Ovary (tissue), 9 donors: Measurements from ENCODE around the gene CDK5RAP2. TPM values are rescaled to one million over a fixed set of nuclear protein-coding genes. Genes with fewer than 3 reads are reported as not detected.

ENCODE experiments used
- DNase-seq, 5 donors: peaks; one replicate each; pipeline ENCODE4 v3.0.0-alpha.2; 2019 to 2020
- H3K27ac ChIP-seq, 2 donors: fragments of 200-600 bp; one replicate each; pipeline versions ENCODE4 v1.5.1 to v1.8.0; 2019 to 2022
- H3K27me3 ChIP-seq: fragments of 200-600 bp; one replicate; pipeline ENCODE4 v1.8.0; 2022
- H3K36me3 ChIP-seq: fragments of 200-600 bp; sonication (generic); one replicate; pipeline ENCODE4 v1.5.1; 2019
- H3K4me1 ChIP-seq: one replicate; pipeline ENCODE4 v1.8.1; 2013; ENCODE audit warnings: mild to moderate bottlenecking, moderate library complexity; ENCODE audit not compliant: insufficient read depth
- H3K4me3 ChIP-seq: fragments of 200-600 bp; sonication (generic); one replicate; pipeline ENCODE4 v1.5.1; 2017
- H3K9me3 ChIP-seq, 2 donors: fragments of 200-600 bp in 1 of 2; sonication (generic) in 1 of 2; one replicate each; pipeline versions ENCODE4 v1.5.1 to v1.8.1; 2013 to 2019; ENCODE audit warnings: mild to moderate bottlenecking in 1 of 2, moderate library complexity in 1 of 2
- CTCF ChIP-seq, 3 donors: fragments of 450-650 bp in 2 of 3; fragments of 200-600 bp in 1 of 3; IDR thresholded peaks; one replicate each; pipeline versions ENCODE4 v1.5.1 to v1.8.0; 2016 to 2022; ENCODE audit warnings: antibody characterized with exemption in 3 of 3, mild to moderate bottlenecking in 1 of 3
- EP300 ChIP-seq: sonication (generic); formaldehyde crosslinking; IDR thresholded peaks from one replicate; pipeline ENCODE4 v1.6.1; 2017; ENCODE audit warnings: antibody characterized with exemption
- POLR2A ChIP-seq: fragments of 450-650 bp; IDR thresholded peaks from one replicate; pipeline ENCODE4 v1.6.1; 2017; ENCODE audit warnings: antibody characterized with exemption, mild to moderate bottlenecking, moderate library complexity
- WGBS, 3 donors: extraction: QIAGEN DNeasy Blood & Tissue Kit in 1 of 3; methylation state at CpG; one replicate each; pipeline versions ENCODE4 v1.1.5 to v1.1.7; 2013 to 2017; 5-methylcytosine and 5-hydroxymethylcytosine counted together
- intact Hi-C, 4 donors: fragments of 100-400 bp; cut with DNase I; formaldehyde crosslinking; loops; one replicate each; pipeline versions ENCODE4 v1.11.0 to v1.15.1; 2022 to 2023
- polyA plus RNA-seq, 2 donors: library from polyadenylated mRNA; stranded (reverse); fragments of 200-250 nt in 1 of 2; fragments of 350-450 nt in 1 of 2; fragmentation: Illumina TruSeq in 1 of 2; extraction: RNeasy Lipid Tissue Mini Kit (QIAGEN cat#74804) in 1 of 2; gene quantifications; one replicate each; pipeline ENCODE4 v1.2.3, GENCODE V29; 2013 to 2014
- total RNA-seq, 7 donors: library from RNA; depleted of rRNA in 2 of 7; stranded (reverse); fragments of >200 nt in 2 of 7; fragmentation: NEBNext Ultra II Directional in 3 of 7; extraction: Animal tissue kit (Norgen Biotek cat#: 25700) in 3 of 7; gene quantifications; one replicate each; pipeline versions ENCODE4 v1.1.0 to v1.2.4, GENCODE V29; 2016 to 2023
- donor health status: DM: no; HTN: no; CAD: no; lungs with moderate emphysema.
- donor health status: DM: no; HTN: no; CAD: no.
- donor health status: Bipolar disorder and iron deficiency.
- donor health status: DM: yes; HTN: yes; CAD: no.
- donor health status: DM: no; HTN: no; CAD: no.
- donor health status: DM: yes; HTN: yes; CAD: no.

CDK5RAP2 gene
- total and polyA plus RNA-seq, 9 donors: 30.8 to 61.1 (median 44.7) TPM

GRCh38 chr9:120431268-120431667 lies 148.7 kb downstream of the CDK5RAP2 start:
- H3K27ac ChIP-seq: no peak overlapping the region
- no peaks in the 10 kb centered on the region for H3K9me3 ChIP-seq
- intact Hi-C loops: no loop called here
- TF ChIP-seq EP300 (no peak), CTCF (IDR thresholded peaks at IDR 0.05) (no peak), POLR2A (no peak)
- 83 to 92% (median 91%) methylated on average over 2 of the region's 2 CpGs for WGBS, 3 donors
- no peaks in the 10 kb centered on the region for H3K36me3 ChIP-seq
- DNase-seq: no peak
- no peaks in the 10 kb centered on the region for H3K27me3 ChIP-seq
- H3K4me1 ChIP-seq: peaks cover 9% of the 10 kb centered on the region
- H3K4me3 ChIP-seq: no peak overlapping the region

- TF ChIP-seq CTCF (IDR thresholded peaks at IDR 0.05) (no peak), EP300 (no peak), POLR2A (no peak)
- DNase-seq: no peak
- H3K9me3 ChIP-seq: no peaks in the 10 kb centered on the region
- no peak overlapping the region for H3K27ac ChIP-seq
- intact Hi-C loops: no loop called here
- no peaks in the 10 kb centered on the region for H3K36me3 ChIP-seq
- H3K4me3 ChIP-seq: no peak overlapping the region
- peaks cover 6% of the 10 kb centered on the region for H3K4me1 ChIP-seq
- no peaks in the 10 kb centered on the region for H3K27me3 ChIP-seq
Measured at GRCh38 chr9:120424248-120424647, 155.7 kb downstream of the CDK5RAP2 start.

GRCh38 chr9:120423812-120424211 lies 156.2 kb downstream of the CDK5RAP2 start:
- 46 to 70% (median 51%) methylated on average over 3 of the region's 3 CpGs for WGBS, 3 donors
- no peaks in the 10 kb centered on the region for H3K9me3 ChIP-seq
- intact Hi-C loops: no loop called here
- H3K4me1 ChIP-seq: peaks cover 6% of the 10 kb centered on the region
- H3K4me3 ChIP-seq: no peak overlapping the region
- no peak overlapping the region for H3K27ac ChIP-seq
- H3K36me3 ChIP-seq: no peaks in the 10 kb centered on the region
- DNase-seq: no peak
- no peaks in the 10 kb centered on the region for H3K27me3 ChIP-seq
- TF ChIP-seq EP300: no peak
- TF ChIP-seq POLR2A: no peak
- TF ChIP-seq CTCF (IDR thresholded peaks at IDR 0.05): no peak

GRCh38 chr9:120421977-120422376 lies 158.0 kb downstream of the CDK5RAP2 start:
- no peak overlapping the region for H3K4me3 ChIP-seq
- H3K9me3 ChIP-seq: no peaks in the 10 kb centered on the region
- H3K36me3 ChIP-seq: no peaks in the 10 kb centered on the region
- no peak overlapping the region for H3K27ac ChIP-seq
- no peaks in the 10 kb centered on the region for H3K27me3 ChIP-seq
- WGBS, 3 donors: 96 to 98% (median 97%) methylated on average over 3 of the region's 3 CpGs
- H3K4me1 ChIP-seq: peaks cover 6% of the 10 kb centered on the region
- no peak for DNase-seq
- intact Hi-C loops: no loop called here
- no peak for TF ChIP-seq POLR2A
- TF ChIP-seq CTCF (IDR thresholded peaks at IDR 0.05): no peak
- no peak for TF ChIP-seq EP300

GRCh38 chr9:120418315-120418714 lies 161.7 kb downstream of the CDK5RAP2 start:
- H3K4me1 ChIP-seq: no peaks in the 10 kb centered on the region
- H3K4me3 ChIP-seq: no peak overlapping the region
- no peaks in the 10 kb centered on the region for H3K36me3 ChIP-seq
- no peak overlapping the region for H3K27ac ChIP-seq
- 82 to 89% (median 86%) methylated on average over 4 of the region's 4 CpGs for WGBS, 3 donors
- no peaks in the 10 kb centered on the region for H3K9me3 ChIP-seq
- TF ChIP-seq EP300: no peak
- TF ChIP-seq CTCF (IDR thresholded peaks at IDR 0.05): no peak
- intact Hi-C loops: no loop called here
- no peak for DNase-seq
- H3K27me3 ChIP-seq: no peaks in the 10 kb centered on the region
